Measurements from ENCODE around the gene TBXAS1.
A peak's percentile ranks its signal among the peaks of the same experiment; 100 is the strongest.

TBXAS1 gene

DNA sequence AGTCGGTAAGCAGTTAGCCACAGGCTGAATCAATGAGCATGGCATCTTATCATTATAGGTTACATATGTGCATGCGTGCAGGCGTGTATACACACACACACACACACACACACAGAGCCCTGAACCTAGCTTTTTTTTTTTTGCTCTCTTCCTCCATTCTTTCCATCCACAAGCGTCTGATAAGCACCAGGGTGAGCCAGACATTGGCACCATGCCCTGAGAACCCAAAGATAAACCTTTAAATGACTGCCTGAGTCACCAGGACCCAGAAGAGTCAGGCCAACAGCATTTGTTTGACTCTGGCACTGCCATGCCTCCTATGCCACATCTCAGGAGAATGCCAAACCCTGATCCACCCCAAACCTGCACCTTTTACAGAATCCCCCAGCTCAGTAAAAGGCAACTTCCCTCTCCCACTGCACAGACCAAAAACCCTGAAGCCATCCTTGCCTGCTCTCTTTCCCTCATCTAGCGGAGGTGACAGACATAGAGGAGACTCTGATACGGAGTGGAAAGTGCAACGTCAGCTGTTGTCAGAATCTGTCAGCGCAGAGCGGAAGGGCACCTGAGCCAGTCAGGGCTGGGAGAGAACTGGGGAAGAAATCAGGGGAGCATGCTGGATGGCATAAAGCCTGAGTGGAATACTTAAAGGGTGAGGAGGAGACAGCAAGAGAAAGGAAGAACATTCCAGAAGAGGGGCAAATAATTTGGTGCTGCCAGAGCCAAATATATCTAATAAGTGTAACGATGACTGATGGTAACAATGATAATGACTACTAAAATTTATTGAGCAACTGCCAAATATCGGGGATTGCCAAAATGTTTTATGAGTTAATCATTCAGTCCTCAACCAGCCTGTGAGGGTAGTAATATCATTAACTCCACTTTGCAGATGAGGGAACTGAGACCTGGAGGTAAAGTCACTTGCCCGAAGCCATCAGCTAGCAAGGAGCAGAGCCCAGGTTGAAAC is 230.5 kb downstream of the TBXAS1 start:
- peak overlapping the region; percentile 22 for H3K4me3 ChIP-seq
- peak overlapping the region; percentile 43 to 86 for H3K27ac ChIP-seq
- TF ChIP-seq, protein P1, sequence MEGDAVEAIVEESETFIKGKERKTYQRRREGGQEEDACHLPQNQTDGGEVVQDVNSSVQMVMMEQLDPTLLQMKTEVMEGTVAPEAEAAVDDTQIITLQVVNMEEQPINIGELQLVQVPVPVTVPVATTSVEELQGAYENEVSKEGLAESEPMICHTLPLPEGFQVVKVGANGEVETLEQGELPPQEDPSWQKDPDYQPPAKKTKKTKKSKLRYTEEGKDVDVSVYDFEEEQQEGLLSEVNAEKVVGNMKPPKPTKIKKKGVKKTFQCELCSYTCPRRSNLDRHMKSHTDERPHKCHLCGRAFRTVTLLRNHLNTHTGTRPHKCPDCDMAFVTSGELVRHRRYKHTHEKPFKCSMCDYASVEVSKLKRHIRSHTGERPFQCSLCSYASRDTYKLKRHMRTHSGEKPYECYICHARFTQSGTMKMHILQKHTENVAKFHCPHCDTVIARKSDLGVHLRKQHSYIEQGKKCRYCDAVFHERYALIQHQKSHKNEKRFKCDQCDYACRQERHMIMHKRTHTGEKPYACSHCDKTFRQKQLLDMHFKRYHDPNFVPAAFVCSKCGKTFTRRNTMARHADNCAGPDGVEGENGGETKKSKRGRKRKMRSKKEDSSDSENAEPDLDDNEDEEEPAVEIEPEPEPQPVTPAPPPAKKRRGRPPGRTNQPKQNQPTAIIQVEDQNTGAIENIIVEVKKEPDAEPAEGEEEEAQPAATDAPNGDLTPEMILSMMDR (IDR thresholded peaks at IDR 0.05) = no peak
- DNase-seq (ENCODE audit: low spot score) = peak; percentile 77

DNA sequence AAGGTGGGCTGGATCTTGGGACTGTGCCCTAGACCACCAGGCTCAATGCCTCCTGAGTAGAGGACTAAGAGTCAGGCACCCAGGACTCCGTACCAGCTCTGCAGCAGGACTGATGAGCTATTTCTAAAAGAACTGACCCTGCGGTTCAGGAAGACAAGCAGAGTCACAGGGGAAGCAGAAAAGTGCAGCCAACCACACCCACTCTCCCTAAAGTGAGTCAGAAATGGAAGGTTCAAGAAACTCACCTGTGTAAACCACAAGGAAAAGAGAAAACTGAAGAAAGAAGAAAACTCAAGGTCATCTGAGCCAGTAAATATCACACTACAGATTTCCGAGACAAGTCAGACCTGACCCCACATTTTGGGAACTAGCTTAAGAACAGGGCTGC is 231.2 kb downstream of the TBXAS1 start:
- H3K27ac ChIP-seq = peak overlapping the region; percentile 43 to 86
- TF ChIP-seq, protein P1 (IDR thresholded peaks at IDR 0.05) = no peak
- H3K4me3 ChIP-seq = peak overlapping the region; percentile 82
- DNase-seq (ENCODE audit: low spot score) = no peak

DNA sequence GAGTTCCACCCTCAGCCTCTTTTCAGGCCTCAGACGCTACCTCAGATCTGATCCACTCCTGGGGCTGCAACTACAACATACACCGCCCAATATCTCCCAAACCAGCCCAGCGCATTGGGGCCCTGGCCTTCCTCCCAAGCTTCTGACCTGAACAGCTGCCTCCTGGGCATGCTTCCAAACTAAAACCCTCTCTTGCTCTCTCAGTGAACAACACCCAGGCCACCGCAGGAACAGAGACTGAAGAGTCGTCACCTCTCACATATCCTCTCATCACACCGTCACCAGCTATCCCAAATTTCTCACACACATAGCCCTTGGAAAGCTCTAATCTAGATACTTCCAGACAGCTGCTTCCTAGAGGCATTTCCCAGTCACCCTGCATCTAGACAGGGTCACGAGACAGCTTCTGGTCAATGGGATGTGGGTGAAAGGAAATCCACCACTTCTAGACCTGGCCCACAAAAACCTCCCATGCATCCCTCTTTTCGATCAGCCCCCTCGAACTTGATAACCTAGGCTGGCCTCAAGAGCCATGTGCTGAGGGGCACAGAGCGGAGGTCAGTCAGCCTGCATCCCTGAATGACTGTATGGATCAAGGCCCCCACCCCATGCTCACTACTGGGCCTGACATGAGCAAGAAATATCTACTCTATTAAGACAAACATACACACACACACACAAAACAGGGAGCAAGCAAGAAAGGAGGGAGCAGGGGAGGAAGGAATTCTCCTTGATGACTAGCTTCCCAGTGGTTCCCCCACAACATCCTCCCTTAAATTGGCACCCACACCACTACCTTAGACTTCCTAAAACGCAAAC is 231.9 kb downstream of the TBXAS1 start:
- TF ChIP-seq, protein P1 (IDR thresholded peaks at IDR 0.05) = no peak
- Histone ChIP-seq H3K27ac (peak overlapping the region; percentile 84 to 86), H3K4me3 (peak overlapping the region; percentile 82)
- no peak for DNase-seq (ENCODE audit: low spot score)

DNA sequence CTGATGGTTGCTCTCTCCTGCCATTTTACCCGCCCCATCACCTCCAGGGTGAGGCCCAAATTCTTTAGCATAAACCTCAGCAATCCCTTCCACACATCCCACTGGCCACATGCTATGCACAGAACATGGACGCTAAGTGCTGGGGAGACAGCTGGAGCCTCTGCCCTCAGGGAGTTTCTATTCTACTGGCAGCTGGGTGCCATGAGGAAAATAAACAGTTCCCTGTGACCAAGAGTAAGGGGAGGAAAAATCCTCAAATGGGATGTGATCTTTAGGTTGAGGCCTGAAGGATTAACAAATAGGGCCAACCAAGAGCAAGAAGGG is 232.5 kb downstream of the TBXAS1 start:
- no peak for DNase-seq (ENCODE audit: low spot score)
- H3K27ac ChIP-seq = peak overlapping the region; percentile 84 to 86
- peak overlapping the region; percentile 82 for H3K4me3 ChIP-seq
- TF ChIP-seq, protein P1 (IDR thresholded peaks at IDR 0.05) = no peak

DNA sequence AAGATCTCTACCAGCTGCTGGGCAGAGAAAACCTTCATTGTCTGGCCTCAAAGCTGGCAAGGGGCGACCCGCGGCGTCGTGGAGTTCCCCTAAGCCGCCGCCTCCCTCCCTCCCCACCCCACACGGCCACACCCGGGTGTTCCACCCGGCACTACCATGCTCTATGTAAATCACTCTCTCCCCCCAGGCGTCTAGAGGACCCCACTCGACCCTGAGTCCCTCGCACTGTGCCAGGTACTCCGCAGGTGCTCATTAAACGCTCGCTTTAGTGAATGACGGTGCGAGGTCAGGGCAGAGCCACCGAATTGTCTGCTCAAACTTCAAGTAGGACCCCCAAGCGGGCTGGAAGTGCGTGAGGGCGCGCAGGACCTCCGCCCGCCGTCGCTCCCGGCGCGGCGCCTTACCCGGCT is 233.1 kb downstream of the TBXAS1 start:
- TF ChIP-seq, protein P1 (IDR thresholded peaks at IDR 0.05) = no peak
- DNase-seq (ENCODE audit: low spot score) = no peak
- peak overlapping the region; percentile 82 for H3K4me3 ChIP-seq
- peak overlapping the region; percentile 84 to 86 for H3K27ac ChIP-seq

DNA sequence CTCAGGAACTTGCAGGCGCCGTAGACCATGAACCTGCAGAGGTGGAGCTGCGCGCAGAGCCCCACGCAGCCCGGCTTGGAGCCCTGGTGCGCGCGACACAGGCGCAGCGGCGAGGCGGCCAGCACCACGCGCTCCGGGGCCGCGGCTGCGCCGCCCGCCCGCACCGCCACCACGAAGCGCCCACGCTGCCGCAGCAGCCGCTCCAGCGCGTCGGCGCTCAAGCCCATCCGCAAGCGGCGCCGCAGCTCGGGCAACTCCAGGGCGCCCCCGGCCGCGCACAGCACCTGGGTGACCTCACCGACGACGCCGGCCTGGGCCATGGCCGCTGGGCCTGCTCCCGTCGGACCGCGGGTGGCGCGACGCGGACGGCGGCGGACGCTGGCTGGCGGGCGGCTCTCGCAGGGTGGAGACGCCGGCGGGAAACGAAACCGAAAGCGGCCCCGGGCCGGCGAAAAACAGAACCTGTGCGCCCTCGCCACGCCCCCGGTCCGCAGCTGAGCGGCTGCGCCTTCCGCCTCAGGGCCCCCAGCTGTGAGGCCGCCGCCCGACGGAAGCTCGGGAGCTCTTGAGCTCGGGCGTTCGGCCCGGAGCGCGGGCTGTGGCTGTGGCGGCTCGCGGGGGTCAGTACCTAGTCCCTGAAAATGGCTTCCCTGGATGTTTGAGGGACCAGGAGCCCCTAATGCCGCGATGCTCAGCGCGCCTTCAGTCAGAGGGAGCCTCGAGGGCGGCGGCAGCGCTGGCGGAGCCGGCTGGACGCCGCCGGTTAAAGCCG is 233.7 kb downstream of the TBXAS1 start, which contains the start of gene PARP12:
PARP12 (minus strand) TSS at position 424 of the 772 bp plus-strand sequence; CDS start at position 320, 104 bp downstream.
- DNase-seq (ENCODE audit: low spot score) = peak; percentile 87
- Histone ChIP-seq H3K4me3 (peak within 1 kb of the TSS; percentile 82), H3K27ac (peak within 1 kb of the TSS; percentile 84 to 86)
- TF ChIP-seq, protein P1 (IDR thresholded peaks at IDR 0.05) = no peak

Data from coronary artery (tissue), 2 donors.